Mucosa of descending colon (tissue), 3 donors: ENCODE measurements around the gene BRINP1. TPM values are rescaled to one million over a fixed set of nuclear protein-coding genes. Genes with fewer than 3 reads are reported as not detected.

Experiments
- ATAC-seq: fragments of 200-7000 bp; cut with Tn5 transposase; one replicate; pipeline ENCODE4 v1.9.1; 2020; ENCODE audit warnings: mild to moderate bottlenecking, moderate library complexity
- DNase-seq, 3 donors: peaks; one replicate each; pipeline ENCODE4 v3.0.0-alpha.2; 2020
- H3K36me3 ChIP-seq: fragments of 200-600 bp; one replicate; pipeline ENCODE4 v1.8.0; 2021; ENCODE audit warnings: low read depth, mild to moderate bottlenecking
- H3K4me1 ChIP-seq: fragments of 200-600 bp; one replicate; pipeline ENCODE4 v1.8.0; 2021; ENCODE audit warnings: low read depth, mild to moderate bottlenecking
- H3K4me3 ChIP-seq: fragments of 200-600 bp; one replicate; pipeline ENCODE4 v1.8.0; 2021; ENCODE audit warnings: mild to moderate bottlenecking
- H3K9me3 ChIP-seq: fragments of 200-600 bp; one replicate; pipeline ENCODE4 v1.8.0; 2021; ENCODE audit warnings: mild to moderate bottlenecking
- intact Hi-C, 2 donors: fragments of 100-400 bp; cut with DNase I in 1 of 2; cut with micrococcal nuclease in 1 of 2; formaldehyde crosslinking; loops; one replicate each; pipeline versions ENCODE4 v1.11.0 to v1.11.1; 2022; cut with DNase I, micrococcal nuclease
- total RNA-seq, 3 donors: library from RNA; stranded (reverse); fragmentation: NEBNext Ultra II Directional in 2 of 3; extraction: Animal tissue kit (Norgen Biotek cat#: 25700) in 2 of 3; gene quantifications; one replicate each; pipeline versions ENCODE4 v1.2.1 to v1.2.4, GENCODE V29; 2021 to 2023
- TF ChIP-seq, protein P1 (sequence below): fragments of 200-600 bp; IDR thresholded peaks from one replicate; pipeline ENCODE4 v1.8.0; 2022; ENCODE audit warnings: antibody characterized with exemption, mild to moderate bottlenecking
- donor health status: DM: no; HTN: no; CAD: no; lungs with moderate emphysema.
- donor health status: DM: no; HTN: no; CAD: no.
- donor health status: DM: no; HTN: yes; CAD: no.

The BRINP1 gene
- total RNA-seq, 3 donors from 2014 or later: 0.09 to 0.29 (median 0.25) TPM

DNA sequence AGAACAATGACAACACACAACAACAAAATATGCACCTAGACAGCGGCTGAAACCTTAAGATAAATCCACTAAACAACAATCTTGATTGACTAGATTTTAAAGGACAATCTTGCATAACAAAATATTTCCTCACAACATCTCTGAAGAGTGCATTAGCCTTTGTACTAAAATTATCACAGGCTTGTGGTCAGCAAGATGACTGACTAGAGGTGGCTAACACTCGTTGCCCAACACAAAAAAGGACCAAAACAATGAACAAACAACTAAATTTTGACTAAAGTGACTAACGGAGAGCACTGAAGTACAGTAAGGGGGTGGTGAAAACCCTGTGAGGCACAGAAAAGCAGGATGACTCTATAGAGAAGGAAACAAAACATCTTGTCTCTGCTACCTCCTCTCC lies 183.9 kb downstream of the BRINP1 start:
- intact Hi-C loops: no loop called here
- H3K9me3 ChIP-seq: no peaks in the 10 kb centered on the region
- DNase-seq (no peak), ATAC-seq (no peak)
- H3K36me3 ChIP-seq: no peaks in the 10 kb centered on the region
- TF ChIP-seq, protein P1, sequence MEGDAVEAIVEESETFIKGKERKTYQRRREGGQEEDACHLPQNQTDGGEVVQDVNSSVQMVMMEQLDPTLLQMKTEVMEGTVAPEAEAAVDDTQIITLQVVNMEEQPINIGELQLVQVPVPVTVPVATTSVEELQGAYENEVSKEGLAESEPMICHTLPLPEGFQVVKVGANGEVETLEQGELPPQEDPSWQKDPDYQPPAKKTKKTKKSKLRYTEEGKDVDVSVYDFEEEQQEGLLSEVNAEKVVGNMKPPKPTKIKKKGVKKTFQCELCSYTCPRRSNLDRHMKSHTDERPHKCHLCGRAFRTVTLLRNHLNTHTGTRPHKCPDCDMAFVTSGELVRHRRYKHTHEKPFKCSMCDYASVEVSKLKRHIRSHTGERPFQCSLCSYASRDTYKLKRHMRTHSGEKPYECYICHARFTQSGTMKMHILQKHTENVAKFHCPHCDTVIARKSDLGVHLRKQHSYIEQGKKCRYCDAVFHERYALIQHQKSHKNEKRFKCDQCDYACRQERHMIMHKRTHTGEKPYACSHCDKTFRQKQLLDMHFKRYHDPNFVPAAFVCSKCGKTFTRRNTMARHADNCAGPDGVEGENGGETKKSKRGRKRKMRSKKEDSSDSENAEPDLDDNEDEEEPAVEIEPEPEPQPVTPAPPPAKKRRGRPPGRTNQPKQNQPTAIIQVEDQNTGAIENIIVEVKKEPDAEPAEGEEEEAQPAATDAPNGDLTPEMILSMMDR: no peak
- no peaks in the 10 kb centered on the region for H3K4me1 ChIP-seq
- no peak overlapping the region for H3K4me3 ChIP-seq

DNA sequence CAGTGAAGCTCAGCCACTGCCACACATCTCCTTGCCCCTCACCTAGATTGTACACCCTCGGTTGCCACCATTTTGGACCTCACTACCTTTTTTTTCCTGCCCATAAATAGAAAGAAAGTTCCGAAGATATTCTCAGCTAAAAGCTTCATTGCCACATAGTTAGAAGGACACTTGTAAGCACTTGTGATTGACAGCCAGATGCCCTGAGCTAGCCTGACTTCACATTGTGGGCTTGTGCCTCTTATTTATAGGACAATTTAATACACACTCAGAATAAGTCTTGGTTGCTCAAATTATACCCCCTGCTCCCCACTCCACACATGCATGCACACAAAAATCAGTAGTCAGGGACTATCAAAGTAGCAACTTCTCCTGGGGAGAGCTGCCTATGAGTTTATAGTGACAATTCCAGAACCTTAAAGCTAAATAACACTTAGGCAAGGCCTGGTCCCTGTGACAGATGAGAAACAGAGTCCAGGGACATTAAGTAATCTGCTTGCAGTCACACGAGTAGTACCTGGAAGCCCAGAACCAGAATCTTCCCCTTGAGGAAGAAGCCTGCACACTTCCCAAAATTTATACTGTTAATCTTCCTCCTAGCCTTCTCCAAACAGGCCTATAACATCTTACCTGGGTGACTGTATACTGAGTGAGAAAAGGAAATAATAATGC lies 184.8 kb downstream of the BRINP1 start:
- no peaks in the 10 kb centered on the region for H3K4me1 ChIP-seq
- no peak for DNase-seq
- no peak for ATAC-seq

DNA sequence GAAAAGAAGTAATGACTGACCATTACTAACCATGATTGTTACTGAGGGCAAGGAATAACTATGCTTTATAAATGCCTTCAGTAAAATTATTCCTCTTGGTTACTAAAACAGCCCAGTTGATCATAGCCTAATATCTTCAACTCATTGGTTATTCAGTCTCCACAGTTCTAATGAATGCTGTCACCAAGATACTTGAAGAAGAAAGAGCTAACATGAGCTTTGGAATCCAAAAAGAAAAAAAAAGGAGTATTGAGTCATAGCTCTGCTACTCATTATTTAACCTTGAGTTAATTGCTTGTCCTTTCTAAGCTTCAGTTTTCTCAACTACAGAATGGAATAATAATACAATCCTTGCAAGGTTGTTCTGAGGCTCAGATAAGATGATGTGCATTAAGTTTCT lies 187.7 kb downstream of the BRINP1 start:
- Histone ChIP-seq H3K36me3 (no peaks in the 10 kb centered on the region), H3K4me1 (no peaks in the 10 kb centered on the region), H3K9me3 (no peaks in the 10 kb centered on the region), H3K4me3 (no peak overlapping the region)
- no peak for ATAC-seq
- intact Hi-C loops: no loop called here
- TF ChIP-seq, protein P1: no peak
- DNase-seq: no peak

More for the DNA sequence above, 184.8 kb downstream of the BRINP1 start:
- no peak overlapping the region for H3K4me3 ChIP-seq
- no peaks in the 10 kb centered on the region for H3K36me3 ChIP-seq
- no peaks in the 10 kb centered on the region for H3K9me3 ChIP-seq
- intact Hi-C loops: no loop called here
- TF ChIP-seq, protein P1: no peak

DNA sequence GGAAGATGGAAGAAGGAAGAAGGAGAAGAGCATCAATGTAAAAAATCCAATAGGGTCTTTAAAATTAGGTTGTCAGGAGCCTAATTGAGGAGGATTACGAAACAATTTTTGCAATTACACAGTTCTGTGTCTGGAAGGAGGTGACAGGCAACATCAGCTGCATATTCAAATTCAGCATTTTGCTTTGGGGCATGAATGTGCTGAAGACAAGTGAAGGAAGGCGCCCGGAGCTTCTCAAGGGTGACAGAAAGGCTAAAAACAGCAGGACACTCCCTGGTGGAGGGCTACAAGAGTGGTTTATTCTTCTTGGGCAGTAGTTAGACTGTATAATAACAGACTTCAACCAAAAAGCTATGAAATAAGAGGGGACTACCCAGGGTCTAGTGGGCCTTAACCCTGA lies 188.3 kb downstream of the BRINP1 start:
- DNase-seq (no peak), ATAC-seq (no peak)
- intact Hi-C loops: no loop called here
- Histone ChIP-seq H3K36me3 (no peaks in the 10 kb centered on the region), H3K9me3 (no peaks in the 10 kb centered on the region), H3K4me1 (no peaks in the 10 kb centered on the region), H3K4me3 (no peak overlapping the region)
- TF ChIP-seq, protein P1: no peak

DNA sequence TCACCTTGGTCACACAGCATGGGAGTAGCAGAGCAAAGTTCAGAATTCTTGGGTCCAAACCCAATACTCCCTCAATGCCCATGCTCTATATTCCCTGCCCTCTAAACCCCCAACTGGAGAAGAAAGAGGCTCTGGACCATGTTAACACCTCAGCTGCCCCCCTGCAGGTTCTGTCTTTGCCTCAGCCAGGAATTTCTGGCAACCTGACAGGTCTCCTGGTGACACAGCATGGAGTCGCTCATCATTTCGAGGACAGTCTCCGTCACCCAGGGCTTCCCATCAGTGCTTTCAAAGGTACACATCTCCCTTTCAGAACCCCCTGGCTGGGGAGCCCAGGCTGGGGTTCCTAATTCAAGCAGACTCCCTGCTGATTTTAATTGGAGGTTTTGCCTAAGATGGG lies 189.5 kb downstream of the BRINP1 start:
- TF ChIP-seq, protein P1: no peak
- no peak for DNase-seq
- no peaks in the 10 kb centered on the region for H3K36me3 ChIP-seq
- no peaks in the 10 kb centered on the region for H3K4me1 ChIP-seq
- intact Hi-C loops: no loop called here
- ATAC-seq: no peak
- no peak overlapping the region for H3K4me3 ChIP-seq
- H3K9me3 ChIP-seq: no peaks in the 10 kb centered on the region

DNA sequence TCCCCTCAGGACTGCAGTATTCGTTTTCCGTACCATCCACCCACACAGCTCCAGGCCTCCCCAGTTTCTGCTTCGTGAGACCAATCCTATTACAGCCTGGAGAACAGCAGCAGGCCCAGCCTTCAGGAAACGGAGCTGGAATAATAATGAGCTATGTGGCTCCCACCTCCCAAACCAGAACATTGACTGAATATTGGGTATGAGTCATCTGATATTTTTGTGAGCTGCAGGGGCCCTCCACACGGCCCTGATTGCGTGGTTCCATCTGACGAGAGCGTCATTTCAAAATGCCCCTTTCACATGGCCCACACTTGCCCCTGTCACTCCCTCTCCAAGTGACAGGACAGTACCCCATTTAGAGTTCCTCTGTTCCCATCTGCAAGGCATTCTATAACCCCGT lies 192.0 kb downstream of the BRINP1 start:
- TF ChIP-seq, protein P1: no peak
- DNase-seq: no peak
- no peaks in the 10 kb centered on the region for H3K9me3 ChIP-seq
- no peak for ATAC-seq
- no peak overlapping the region for H3K4me3 ChIP-seq
- H3K36me3 ChIP-seq: no peaks in the 10 kb centered on the region
- intact Hi-C loops: no loop called here
- H3K4me1 ChIP-seq: no peaks in the 10 kb centered on the region
